SKM-1 treated with dmso at 0.1 percent for 144 hours (cell line): Measurements from ENCODE around the gene LAMC3.

Experiments
- DNase-seq: peaks from one replicate; lab custom pipeline; 2025; ENCODE audit not compliant: unreplicated experiment; lab: John Stamatoyannopoulos, UW

The LAMC3 gene

DNA sequence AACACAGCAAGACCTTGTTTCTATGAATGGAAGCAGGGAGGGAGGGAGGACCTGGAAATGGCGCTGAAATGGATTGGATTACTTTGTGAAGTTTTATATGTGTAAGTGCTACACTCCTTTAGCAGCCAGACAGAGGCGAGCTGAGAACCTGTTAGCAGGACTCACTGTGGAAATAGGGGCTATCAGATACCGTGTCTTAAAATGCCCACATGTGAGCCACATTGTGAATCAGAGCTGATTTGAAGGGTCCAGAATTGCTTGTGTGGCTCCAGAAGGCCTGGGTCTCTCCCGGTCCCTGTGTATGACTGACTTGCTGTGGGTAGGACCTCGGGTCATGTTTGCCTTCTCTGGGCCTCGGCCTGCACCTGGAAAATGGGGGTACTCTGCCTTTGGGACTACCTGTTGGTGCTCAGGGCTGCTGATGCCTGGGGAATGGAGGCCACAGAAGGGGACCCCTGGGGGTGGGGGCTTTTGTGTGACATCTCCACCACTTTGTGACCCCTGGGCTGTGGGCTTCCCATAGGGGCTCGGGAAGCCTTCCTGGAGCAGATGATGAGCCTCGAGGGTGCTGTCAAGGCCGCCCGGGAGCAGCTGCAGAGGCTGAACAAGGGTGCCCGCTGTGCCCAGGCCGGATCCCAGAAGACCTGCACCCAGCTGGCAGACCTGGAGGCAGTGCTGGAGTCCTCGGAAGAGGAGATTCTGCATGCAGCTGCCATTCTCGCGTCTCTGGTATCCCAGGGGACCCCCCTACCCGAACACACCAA, 63.3 kb downstream of the LAMC3 start:
- no peak for DNase-seq

DNA sequence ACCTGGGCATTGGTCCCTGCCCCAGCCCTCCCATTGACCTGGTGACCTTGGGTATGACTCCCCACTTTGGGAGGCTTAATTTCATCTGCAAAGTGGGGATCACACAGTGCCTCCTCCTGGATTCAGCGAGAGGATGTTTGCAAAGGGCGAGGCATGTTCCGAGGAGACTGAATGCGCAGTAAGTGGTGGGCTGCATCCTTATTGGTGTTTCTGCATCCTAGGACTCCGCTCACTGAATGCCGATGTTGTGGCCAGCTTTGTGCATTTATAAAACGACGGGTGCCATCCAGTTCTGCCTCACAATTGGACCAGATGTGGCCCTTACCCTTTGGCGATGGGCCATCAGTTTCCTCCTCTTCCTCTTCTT, 63.9 kb downstream of the LAMC3 start:
- no peak for DNase-seq

DNA sequence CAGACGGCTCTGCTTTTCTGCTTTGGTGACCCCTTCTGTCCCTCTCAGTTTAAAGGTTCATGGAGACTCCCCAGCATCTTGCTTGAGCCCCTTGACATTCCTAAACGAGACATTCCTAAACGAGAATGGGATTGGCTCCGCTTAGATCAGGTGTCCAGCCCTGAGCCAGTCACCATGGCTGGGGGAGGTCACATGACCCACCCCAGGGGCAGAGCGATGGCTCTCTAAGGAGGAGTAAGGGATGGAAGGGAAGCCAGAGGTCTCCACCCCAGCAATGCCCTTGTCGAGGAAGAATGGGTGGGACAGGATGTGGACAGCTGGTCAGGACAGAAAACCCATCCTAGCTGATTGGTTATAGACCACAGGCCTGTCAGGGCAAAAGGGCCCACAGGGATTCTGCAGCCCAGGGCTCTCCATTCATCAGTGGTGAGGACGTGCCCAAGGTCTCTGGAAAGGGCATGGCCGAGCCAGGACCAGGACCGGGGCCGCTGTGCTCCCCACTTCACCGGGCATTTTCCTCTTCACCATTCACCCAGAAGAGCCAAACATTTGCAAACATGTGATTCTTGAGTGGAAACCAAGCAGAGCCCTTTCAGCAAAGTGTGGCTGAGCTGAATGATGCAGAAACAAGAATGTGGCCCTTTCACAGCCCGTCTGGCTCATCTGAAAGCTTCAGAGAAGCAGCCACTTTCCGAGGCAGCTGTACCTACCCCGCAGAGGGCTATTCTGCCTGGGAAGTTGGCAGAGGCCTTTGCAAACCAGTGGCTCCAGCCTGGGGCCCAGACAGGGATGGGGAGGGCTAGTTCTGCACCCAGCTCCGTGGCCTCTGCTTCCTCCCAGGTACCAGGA, 67.6 kb downstream of the LAMC3 start:
- no peak for DNase-seq

DNA sequence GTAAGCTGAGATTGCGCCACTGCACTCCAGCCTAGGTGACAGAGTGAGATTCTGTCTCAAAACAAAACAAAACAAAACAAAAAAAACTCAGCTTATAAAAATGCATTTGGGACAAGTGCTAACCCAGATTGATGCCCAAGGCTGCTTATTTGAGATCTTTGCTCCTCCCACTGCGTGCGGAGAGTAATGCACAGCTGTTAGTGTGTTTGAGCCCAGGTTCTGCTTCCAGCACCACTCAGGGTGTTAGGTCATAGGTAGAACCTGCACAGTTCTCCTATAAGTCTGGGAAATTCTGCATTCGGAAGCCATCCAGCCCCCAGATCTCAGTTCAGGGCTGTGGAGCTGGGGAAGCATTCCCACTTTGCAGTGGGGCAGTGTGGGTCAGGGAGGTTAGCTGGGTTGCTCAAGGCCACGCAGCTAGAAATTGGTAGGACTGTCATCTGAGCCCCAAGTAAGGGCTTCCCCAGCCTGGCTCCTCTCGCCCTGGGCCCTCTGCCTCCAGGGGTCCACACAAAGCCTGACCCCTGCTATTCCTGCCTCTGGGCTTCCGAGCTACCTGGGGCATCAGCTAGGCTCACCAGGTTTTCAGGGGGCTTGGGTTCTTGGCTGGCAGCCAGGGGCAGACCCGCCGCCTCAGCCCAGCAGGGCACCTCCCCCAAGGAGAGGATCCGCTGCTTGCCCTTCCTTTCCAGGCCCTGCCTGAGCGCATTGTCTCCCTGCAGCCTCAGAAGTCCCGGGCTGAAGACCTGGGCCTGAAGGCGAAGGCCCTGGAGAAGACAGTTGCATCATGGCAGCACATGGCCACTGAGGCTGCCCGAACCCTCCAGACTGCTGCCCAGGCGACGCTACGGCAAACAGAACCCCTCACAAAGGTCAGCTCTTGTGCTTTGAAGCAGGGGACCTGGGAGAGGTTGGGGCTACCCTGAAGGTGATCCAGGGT, 69.7 kb downstream of the LAMC3 start:
- no peak for DNase-seq

DNA sequence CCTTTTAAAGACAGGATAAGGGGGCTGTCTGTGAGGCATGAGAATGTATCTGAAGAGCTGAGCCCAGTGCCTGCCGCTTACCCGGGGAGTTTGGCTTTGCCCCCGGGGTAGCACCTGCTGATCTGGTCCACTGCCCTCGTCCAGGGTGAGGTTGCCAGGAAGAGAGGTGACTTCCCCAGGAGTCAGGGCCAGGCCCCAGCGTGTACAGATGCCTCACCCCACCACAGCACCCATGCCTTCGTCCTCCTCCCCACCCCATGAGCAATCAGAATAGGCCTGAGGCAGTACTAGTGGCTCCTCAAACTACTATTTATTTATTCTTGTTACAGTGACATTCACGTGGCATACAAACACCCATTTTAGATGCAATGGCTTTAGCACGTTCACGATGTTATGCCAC, 71.6 kb downstream of the LAMC3 start:
- no peak for DNase-seq

DNA sequence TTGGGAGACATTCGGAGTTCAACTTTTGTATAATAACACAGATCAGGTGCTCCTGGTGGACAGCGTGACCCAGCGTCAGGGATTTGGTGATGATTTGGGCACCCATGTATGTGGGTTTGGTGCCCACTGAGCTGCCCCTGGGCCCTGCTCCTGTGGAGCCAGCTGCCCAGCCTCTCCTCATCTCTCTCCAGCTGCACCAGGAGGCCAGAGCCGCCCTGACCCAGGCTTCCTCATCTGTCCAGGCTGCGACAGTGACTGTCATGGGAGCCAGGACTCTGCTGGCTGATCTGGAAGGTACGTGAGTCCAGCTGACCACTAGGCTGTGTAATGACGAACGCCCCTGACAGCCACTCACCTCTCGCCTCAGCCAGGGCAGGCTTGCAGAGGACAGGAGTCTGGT, 72.9 kb downstream of the LAMC3 start:
- DNase-seq: no peak

DNA sequence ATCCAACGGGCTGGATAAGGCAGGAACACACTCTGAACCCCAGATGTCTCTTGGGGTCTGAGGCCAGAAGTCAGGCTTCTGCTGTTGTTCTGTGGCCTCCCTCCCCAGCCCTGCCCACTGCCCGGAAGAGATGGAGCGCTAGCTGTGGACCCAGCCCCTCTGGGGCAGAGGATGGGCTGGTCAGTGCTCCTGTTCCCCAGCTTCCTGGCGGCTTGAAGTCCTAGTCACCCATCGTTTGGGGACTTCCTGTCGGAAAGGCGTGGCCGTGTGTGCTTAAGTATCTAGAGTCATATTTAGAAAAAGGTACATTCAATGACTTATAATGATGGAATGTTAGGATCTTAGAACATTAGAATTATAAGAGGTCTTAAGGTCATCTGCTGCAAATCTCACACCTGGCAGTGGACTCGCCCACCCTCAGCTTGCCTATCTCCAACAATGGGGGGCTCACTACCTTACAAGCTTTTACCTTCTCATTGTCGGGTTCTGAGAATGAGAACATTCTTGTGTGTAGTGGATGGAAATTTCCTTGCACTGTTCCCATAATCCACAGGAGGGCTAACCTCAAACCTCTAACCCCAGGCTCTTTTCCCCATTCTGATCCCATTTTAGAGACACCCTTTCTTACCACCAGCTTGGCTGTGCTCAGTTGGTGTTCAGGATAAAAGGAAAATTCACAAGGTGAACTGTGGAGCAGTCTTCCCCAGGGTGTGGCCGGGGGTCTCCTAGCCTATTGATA, 74.0 kb downstream of the LAMC3 start:
- DNase-seq: no peak

DNA sequence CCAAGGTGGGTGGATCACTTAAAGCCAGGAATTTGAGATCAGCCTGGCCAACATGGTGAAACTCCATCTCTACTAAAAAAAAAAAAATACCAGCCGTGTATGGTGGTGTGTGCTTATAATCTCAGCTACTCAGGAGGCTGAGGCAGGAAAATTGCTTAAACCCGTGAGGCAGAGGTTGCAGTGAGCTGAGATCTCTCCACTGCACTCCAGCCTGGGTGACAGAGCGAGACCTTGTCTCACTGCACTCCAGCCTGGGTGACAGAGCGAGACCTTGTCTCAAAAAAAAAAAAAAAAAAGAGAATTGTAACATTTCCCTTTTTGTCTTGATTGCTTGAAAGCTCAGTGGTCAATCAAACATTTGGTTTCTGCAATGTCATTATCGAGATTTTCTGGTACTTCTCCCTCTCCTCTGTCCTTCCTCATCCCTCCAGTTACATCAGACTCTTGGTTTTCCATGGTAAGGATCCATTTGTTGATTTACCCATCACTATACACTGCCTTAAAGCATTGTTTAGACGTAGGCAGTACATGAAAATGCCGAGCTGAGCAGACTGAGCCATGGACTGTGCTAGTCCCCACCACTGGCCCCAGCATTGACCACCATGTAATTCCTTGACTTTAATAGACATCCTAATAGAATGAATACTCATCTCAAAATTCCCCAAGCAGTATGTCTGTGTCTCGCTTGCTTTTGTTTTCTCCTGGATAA, 75.8 kb downstream of the LAMC3 start:
- DNase-seq: no peak

DNA sequence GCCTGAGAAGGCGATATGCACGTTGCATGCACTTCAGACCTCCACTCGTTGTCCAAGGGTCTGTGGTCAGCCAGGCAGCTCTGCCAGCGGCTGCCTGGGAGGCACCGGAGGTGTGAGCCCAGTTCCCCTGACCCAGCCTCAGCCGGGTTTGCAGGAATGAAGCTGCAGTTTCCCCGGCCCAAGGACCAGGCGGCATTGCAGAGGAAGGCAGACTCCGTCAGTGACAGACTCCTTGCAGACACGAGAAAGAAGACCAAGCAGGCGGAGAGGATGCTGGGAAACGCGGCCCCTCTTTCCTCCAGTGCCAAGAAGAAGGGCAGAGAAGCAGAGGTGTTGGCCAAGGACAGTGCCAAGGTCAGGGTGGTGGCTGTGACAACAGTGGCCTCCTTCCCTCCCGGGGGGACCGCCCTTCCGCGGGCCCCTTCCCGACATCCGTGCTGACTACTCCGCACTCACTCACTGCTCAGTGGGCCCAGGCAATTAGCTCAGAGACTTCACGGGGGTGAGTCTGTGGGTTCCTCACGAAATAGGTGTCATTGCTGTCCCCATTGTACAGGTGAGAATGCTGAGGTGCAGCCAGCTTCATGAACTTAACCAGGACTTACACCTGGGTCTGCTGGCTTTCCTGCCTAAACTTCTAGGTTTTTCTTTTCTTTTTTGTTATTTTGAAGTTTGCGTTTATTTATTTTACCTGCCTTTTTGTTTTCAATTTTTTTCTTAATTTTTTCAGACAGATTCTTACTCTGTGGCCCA, 76.6 kb downstream of the LAMC3 start:
- DNase-seq: no peak

DNA sequence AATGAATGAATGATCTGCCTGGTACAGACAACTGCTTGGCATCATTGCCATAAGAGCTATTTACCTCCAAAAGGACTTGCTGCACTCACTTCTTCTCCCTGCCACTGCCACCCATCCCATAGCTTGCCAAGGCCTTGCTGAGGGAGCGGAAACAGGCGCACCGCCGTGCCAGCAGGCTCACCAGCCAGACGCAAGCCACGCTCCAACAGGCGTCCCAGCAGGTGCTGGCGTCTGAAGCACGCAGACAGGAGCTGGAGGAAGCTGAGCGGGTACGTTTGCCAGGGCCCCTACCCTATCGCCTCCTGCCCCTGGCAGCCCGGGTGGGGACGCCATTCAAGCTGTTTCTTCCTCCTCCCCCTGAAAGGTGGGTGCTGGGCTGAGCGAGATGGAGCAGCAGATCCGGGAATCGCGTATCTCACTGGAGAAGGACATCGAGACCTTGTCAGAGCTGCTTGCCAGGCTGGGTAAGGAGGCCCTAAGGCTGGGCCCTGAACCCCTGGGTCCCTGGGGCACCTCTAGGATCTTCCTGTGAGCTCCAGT, 78.5 kb downstream of the LAMC3 start:
- no peak for DNase-seq

GRCh38 chr9:131090025-131090787, 81.2 kb downstream of the LAMC3 start:
- DNase-seq: no peak

DNA sequence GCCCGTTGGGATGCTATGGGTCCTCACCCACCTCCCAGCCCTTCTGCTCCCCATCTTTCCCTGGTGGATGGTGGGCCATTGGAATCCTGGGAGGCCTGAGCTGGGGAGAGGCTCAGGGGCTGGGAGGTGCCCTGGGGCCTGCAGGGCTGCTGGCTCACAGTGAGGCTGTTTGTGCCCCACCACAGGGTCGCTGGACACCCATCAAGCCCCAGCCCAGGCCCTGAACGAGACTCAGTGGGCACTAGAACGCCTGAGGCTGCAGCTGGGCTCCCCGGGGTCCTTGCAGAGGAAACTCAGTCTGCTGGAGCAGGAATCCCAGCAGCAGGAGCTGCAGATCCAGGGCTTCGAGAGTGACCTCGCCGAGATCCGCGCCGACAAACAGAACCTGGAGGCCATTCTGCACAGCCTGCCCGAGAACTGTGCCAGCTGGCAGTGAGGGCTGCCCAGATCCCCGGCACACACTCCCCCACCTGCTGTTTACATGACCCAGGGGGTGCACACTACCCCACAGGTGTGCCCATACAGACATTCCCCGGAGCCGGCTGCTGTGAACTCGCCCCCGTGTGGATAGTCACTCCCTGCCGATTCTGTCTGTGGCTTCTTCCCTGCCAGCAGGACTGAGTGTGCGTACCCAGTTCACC, 82.5 kb downstream of the LAMC3 start:
- no peak for DNase-seq

DNA sequence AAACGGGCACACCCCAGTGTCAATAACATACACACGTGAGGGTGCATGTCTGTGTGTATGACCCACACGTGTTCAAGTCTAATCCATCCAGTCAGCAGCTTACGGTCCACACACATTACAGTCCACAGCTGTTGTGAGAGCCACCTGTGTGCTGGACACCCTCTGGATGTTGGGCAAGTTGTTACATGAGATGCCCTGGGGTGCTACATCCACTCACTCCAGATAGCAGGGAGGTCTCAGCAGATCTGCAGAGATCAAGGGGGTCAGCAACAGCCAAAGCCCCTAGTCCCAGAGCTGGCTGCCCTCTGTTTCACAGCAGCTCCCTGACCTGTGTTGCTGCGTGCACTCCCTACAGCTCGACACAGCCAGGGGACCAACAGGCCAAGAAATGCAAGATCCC, 83.1 kb downstream of the LAMC3 start:
- DNase-seq: no peak

DNA sequence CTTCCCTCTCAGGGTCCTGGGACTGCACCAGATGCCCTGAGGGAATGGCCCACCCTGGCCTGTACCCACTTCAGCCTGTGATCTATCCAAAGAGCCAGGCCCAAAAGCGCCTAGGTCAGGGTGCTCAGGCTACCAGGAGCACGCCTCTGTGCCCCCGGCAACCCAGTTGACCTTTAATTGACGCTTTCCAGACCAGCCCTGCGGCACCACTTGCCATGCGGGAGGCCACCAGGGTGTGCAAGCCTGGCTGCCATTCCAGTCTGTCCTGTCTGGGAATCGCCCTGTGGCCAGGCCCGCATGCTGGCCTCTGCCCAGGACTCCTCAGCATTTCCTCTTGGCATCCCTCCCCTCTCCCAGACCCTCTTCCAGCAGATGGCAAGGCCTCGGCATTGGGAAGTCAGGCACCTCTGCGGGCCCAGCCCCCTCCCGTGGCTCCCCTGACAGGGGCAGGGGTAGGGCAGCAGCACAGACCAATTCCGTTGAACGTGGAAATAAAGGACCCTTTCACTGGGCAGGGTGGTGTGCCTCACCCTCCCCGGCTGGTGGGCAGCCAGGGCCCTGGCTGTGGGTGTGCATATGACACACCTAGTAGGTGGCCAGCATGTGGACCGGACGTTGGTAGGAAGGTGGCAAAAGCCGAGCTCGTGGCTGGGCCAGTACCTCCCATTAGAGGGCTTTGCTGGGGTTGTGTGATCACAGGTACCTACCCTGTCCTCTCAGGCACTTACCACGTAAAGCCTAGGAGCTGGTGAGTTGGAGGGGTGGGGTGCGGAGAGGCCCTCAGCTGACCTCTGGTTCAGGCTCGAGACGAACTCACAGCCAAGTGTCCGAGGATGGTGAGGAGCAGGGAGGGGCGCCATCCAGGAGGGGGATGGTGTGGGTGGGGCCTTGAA, 83.8 kb downstream of the LAMC3 start:
- DNase-seq: no peak

DNA sequence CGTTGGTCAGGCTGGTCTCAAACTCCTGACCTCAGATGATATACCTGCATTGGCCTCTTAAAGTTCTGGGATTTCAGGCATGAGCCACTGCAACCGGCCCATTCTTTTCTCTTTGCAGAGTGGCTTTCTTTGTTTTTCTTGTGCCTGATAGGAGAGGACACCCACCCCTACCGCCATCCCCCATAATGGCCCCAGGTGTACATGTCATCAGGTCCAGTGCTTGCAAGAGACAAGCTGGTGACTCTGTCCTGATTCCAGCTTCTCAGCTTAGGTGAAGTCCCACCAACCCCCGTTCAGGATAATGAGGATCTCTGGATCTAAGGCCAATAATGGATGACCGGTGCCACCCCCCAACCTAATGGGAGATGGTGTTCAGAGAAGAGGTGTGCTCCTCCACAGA, 85.0 kb downstream of the LAMC3 start:
- DNase-seq: no peak

DNA sequence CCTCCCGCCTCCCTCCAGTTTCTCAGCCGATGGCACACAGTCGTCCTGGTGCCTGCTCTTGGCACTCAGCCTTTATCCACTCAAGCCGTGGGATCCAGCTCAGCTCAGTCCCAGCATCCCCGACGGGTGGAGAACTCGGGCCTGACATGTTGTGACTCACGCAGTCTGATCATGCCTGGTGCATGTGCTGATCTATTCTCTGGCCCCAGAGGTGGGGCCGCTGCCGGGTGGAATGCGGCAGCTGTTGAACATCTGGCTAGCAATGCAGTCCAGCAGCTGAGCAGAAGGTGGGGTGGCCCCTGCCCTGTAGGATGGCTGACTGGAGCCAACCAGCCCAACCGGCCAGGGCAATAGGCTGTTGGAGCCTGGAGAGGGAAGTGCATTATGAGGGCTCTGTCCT, 85.6 kb downstream of the LAMC3 start:
- DNase-seq: no peak
